ENCODE results near the gene TK2. TPM values are rescaled to one million over a fixed set of nuclear protein-coding genes. Genes with fewer than 3 reads are reported as not detected.

TK2 gene
- total and polyA plus RNA-seq, 7 experiments from 2014 or later, result 3.5 to 19.8 (median 6.4) TPM

DNA sequence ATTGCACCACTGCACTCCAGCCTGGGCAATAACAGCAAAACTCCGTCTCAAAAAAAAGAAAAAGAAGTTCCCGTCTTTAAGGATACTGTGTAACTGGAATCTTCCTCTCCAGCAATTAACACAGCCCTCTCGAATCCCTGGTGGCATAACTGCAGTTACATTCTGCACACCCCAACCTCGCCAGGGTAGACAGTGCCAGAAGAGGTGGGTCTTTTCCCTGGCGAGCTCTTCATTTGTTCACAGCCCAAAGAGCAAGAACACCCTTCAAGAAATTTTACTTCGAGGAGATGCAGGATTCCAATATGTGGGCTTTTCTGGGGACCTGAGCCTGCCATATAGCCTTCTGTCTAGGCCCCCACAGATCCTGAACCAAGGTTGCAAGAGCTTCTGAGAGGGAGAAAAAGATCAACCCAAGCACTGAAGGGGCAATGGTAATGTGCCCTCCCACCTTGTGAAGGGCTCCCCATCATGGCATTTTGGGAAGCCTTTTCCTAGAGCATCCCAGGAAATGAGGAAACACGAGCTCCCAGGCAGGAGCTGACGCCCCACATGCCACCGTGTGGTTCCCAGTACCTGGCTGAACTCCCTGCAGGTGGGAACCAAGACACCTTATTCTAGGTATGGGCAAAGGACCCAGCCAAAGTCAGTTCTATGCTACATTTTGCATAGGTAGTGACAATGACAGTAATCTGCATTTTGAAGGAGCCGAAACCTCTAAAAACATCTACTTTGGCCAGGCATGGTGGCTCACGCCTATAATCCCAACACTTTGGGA, 26.9 kb downstream of the TK2 start:
- POLR2A ChIA-PET, result interaction anchor here (1.0 to 12.9 kb wide), 5 partner anchors 9 to 66 kb away, joined by 3 to 164 read pairs (median 4); partner anchors contain the start of genes CKLF and TK2
- CTCF ChIA-PET, result interaction anchor here (0.7 to 4.1 kb wide), 5 partner anchors 10 to 47 kb away, joined by 3 to 24 read pairs (median 3); partner anchors contain the start of gene CKLF
- no peaks in the 10 kb centered on the region for H3K27me3 ChIP-seq (ENCODE audit: control insufficient read depth in 2 of 2, insufficient read depth in 2 of 2, low read length in 2 of 2)
- Mint-ChIP-seq H3K27ac (peak overlapping the region; percentile 79 to 96 (median 92)), H3K4me3 (peak overlapping the region; percentile 77 to 89 (median 83)), H3K9me3 (no peaks in the 10 kb centered on the region), H3K4me1 (peaks cover 64 to 92% (median 78%) of the 10 kb centered on the region in 7 donors), H3K36me3 (peaks cover 0 to 16% (median 0%) of the 10 kb centered on the region in 5 donors), H3K27me3 (peaks cover 0 to 4% (median 0%) of the 10 kb centered on the region in 5 donors)
- intact Hi-C loops (cut with micrococcal nuclease), result loop anchor here in 1 of 2 donors (1.0 to 2.0 kb wide), 2 partner anchors 67 to 350 kb away; no protein-coding TSS in a partner anchor
- ATAC-seq (no peak), DNase-seq (no peak)
- no peak overlapping the region for H3K27ac ChIP-seq (ENCODE audit: low read depth, low read length)
- peaks cover 64 to 68% of the 10 kb centered on the region in 2 donors for H3K4me1 ChIP-seq (ENCODE audit: control insufficient read depth in 2 of 2, insufficient read depth in 2 of 2, low read length in 2 of 2)
- no peaks in the 10 kb centered on the region for H3K9me3 ChIP-seq (ENCODE audit: control insufficient read depth in 2 of 3, low read length in 3 of 3)
- peak overlapping the region; percentile 38 for H3K4me3 ChIP-seq (ENCODE audit: low read length)
- H3K36me3 ChIP-seq (ENCODE audit: control insufficient read depth in 2 of 3, insufficient read depth in 3 of 3, low read length in 3 of 3), result no peaks in the 10 kb centered on the region

DNA sequence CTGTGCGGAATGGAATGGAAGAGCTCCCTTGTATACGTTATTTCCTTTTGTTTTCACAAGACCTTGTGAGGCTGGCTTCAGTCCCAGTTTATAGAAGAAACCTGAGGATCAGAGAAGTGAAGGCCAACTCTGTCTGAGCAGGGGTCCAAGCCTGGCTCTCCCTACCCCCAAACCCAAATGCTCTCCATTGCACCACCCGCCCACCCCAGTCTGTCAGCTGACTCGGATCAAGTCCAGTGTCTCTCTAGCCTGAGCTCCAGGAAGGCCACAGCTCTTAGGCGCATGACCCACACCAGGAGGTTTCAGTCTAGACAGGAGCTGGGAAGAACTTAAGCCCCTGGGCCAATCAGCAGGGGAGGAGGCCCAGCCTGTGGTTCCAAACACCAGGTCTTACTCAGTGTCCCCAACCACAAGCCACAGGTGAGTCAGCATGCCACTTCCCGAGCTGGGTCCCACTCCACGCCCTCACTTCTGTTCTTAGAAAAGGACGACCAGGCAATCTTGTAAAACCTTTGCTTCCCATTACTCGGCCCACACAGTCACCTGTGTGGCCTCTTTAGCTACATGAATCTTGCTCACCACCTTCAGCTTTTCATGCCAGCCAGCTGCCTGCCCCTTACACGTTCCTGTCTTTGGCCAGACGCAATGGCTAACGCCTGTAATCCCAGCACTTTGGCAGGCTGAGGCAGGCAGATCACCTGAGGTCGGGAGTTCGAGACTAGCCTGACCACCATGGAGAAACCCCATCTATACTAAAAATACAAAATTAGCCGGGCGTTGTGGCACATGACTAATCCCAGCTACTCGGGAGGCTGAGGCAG, 27.8 kb downstream of the TK2 start:
- H3K27ac Mint-ChIP-seq, result peak overlapping the region; percentile 79 to 96 (median 91)
- H3K4me3 ChIP-seq (ENCODE audit: low read length), result peak overlapping the region; percentile 39
- peaks cover 0 to 13% (median 0%) of the 10 kb centered on the region in 5 donors for H3K36me3 Mint-ChIP-seq
- peaks cover 69 to 97% (median 85%) of the 10 kb centered on the region in 7 donors for H3K4me1 Mint-ChIP-seq
- H3K27ac ChIP-seq (ENCODE audit: low read depth, low read length), result no peak overlapping the region
- H3K4me1 ChIP-seq (ENCODE audit: control insufficient read depth in 2 of 2, insufficient read depth in 2 of 2, low read length in 2 of 2), result peaks cover 73 to 74% of the 10 kb centered on the region in 2 donors
- no peaks in the 10 kb centered on the region for H3K9me3 Mint-ChIP-seq
- POLR2A ChIA-PET, result interaction anchor here (0.6 to 12.9 kb wide), 8 partner anchors 9 to 115 kb away, joined by 3 to 164 read pairs (median 4); partner anchors contain the start of genes CKLF and TK2
- H3K27me3 ChIP-seq (ENCODE audit: control insufficient read depth in 2 of 2, insufficient read depth in 2 of 2, low read length in 2 of 2), result no peaks in the 10 kb centered on the region
- H3K4me3 Mint-ChIP-seq, result peak overlapping the region; percentile 71 to 85 (median 80)
- H3K36me3 ChIP-seq (ENCODE audit: control insufficient read depth in 2 of 3, insufficient read depth in 3 of 3, low read length in 3 of 3), result no peaks in the 10 kb centered on the region
- CTCF ChIA-PET, result interaction anchor here (0.5 to 4.1 kb wide), 9 partner anchors 10 to 86 kb away, joined by 3 to 24 read pairs (median 4); partner anchors contain the start of gene CKLF
- no peaks in the 10 kb centered on the region for H3K9me3 ChIP-seq (ENCODE audit: control insufficient read depth in 2 of 3, low read length in 3 of 3)
- peaks cover 0 to 4% (median 0%) of the 10 kb centered on the region in 5 donors for H3K27me3 Mint-ChIP-seq
- peak in 8 of 9 donors; percentile 26 to 92 (median 42) for DNase-seq
- intact Hi-C loops (cut with micrococcal nuclease), result loop anchor here in 1 of 2 donors (1.0 to 2.0 kb wide), 2 partner anchors 68 to 351 kb away; no protein-coding TSS in a partner anchor
- peak; percentile 65 for ATAC-seq

DNA sequence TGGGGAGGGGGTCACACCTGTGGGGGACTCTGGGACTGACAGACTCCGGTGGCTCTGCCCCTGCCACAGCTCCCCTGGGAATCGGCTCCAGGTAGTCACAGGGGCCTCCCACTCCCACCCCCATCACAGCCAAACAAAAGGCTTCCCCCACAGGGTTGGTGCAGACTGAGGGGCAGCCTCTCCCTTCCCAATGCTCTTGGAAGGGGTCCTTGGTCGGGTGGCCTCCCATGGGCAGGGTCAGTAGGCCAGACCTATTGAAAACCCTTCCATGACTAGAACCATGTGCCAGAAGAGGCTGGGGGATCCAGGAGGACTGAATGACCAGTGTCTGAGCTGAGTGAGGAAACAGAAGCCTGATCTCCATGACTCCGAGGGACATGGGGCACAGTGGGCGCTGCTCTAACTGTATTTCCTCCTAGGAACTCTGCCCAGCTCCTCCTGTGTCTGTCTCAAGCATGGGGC, 28.6 kb downstream of the TK2 start:
- peaks cover 81 to 83% of the 10 kb centered on the region in 2 donors for H3K4me1 ChIP-seq (ENCODE audit: control insufficient read depth in 2 of 2, insufficient read depth in 2 of 2, low read length in 2 of 2)
- no peaks in the 10 kb centered on the region for H3K9me3 Mint-ChIP-seq
- H3K27ac ChIP-seq (ENCODE audit: low read depth, low read length), result no peak overlapping the region
- H3K4me3 Mint-ChIP-seq, result peak overlapping the region; percentile 66 to 85 (median 79)
- H3K4me1 Mint-ChIP-seq, result peaks cover 76 to 97% (median 93%) of the 10 kb centered on the region in 7 donors
- ATAC-seq (no peak), DNase-seq (no peak)
- no peaks in the 10 kb centered on the region for H3K27me3 ChIP-seq (ENCODE audit: control insufficient read depth in 2 of 2, insufficient read depth in 2 of 2, low read length in 2 of 2)
- intact Hi-C loops (cut with micrococcal nuclease), result no loop called here
- no peaks in the 10 kb centered on the region for H3K36me3 ChIP-seq (ENCODE audit: control insufficient read depth in 2 of 3, insufficient read depth in 3 of 3, low read length in 3 of 3)
- no peaks in the 10 kb centered on the region for H3K9me3 ChIP-seq (ENCODE audit: control insufficient read depth in 2 of 3, low read length in 3 of 3)
- ChIA-PET CTCF (interaction anchor here (0.9 to 4.1 kb wide), 7 partner anchors 9 to 87 kb away, joined by 3 to 24 read pairs (median 3); partner anchors contain the start of gene CKLF), POLR2A (interaction anchor here (0.6 to 12.9 kb wide), 8 partner anchors 9 to 114 kb away, joined by 3 to 164 read pairs (median 4); partner anchors contain the start of genes CKLF, CMTM3 and TK2)
- H3K4me3 ChIP-seq (ENCODE audit: low read length), result peak overlapping the region; percentile 39
- H3K36me3 Mint-ChIP-seq, result peaks cover 0 to 13% (median 0%) of the 10 kb centered on the region in 5 donors
- H3K27me3 Mint-ChIP-seq, result peaks cover 0 to 4% (median 0%) of the 10 kb centered on the region in 5 donors
- peak overlapping the region in 8 of 9 donors; percentile 38 to 96 (median 92) for H3K27ac Mint-ChIP-seq

DNA sequence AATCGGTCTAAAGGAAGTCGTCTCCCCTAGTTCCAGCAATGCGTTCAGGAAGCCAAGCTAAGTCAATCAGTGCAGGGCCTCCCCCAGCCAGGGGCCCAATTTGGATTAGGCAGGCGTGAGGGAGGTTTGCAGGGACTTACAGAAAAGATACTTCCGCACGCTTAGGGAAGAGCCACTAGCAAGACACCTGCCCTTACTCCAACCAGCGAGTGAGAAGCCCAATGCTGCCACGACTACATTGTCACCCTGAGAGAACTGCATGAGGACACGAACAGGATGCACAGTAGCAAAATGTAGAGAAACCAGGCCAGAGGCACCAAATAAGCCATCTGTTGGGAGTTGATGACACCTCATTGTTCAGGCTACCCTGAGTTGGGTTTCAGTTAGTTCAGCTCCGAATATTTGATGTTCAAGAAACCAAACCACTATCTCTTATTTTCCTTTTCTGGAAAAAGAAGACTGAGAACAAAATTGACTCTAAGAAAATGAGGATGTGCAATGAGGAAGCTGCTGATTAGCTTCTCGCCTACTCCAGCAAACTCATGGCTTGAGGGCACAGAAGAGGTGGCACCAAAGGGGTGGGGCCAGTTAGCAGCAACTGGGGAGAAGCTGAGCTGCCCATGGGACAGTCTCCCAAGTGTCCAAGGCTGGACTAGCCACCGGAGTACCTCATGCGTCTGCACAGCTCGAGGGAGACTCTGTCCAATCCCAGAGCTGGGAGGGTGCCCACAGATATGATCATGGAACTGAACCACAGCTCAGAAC, 29.3 kb downstream of the TK2 start:
- Histone ChIP-seq H3K4me3 (ENCODE audit: low read length) (no peak overlapping the region), H3K27ac (ENCODE audit: low read depth, low read length) (no peak overlapping the region), H3K9me3 (ENCODE audit: control insufficient read depth in 2 of 3, low read length in 3 of 3) (no peaks in the 10 kb centered on the region), H3K36me3 (ENCODE audit: control insufficient read depth in 2 of 3, insufficient read depth in 3 of 3, low read length in 3 of 3) (no peaks in the 10 kb centered on the region), H3K4me1 (ENCODE audit: control insufficient read depth in 2 of 2, insufficient read depth in 2 of 2, low read length in 2 of 2) (peaks cover 85 to 87% of the 10 kb centered on the region in 2 donors), H3K27me3 (ENCODE audit: control insufficient read depth in 2 of 2, insufficient read depth in 2 of 2, low read length in 2 of 2) (no peaks in the 10 kb centered on the region)
- Mint-ChIP-seq H3K27ac (peak overlapping the region; percentile 25 to 96 (median 64)), H3K9me3 (no peaks in the 10 kb centered on the region), H3K4me3 (peak overlapping the region; percentile 10 to 85 (median 56)), H3K36me3 (peaks cover 0 to 8% (median 0%) of the 10 kb centered on the region in 5 donors), H3K4me1 (peaks cover 75 to 97% (median 93%) of the 10 kb centered on the region in 7 donors), H3K27me3 (peaks cover 0 to 4% (median 0%) of the 10 kb centered on the region in 5 donors)
- ATAC-seq (peak; percentile 20), DNase-seq (no peak)
- CTCF ChIA-PET, result interaction anchor here (0.5 to 4.1 kb wide), 5 partner anchors 8 to 354 kb away, joined by 3 to 24 read pairs (median 5); partner anchors contain the start of gene CKLF
- intact Hi-C loops (cut with micrococcal nuclease), result no loop called here
- POLR2A ChIA-PET, result interaction anchor here (1.0 to 12.9 kb wide), 5 partner anchors 12 to 84 kb away, joined by 3 to 164 read pairs (median 4); partner anchors contain the start of genes CKLF, CMTM3 and TK2

DNA sequence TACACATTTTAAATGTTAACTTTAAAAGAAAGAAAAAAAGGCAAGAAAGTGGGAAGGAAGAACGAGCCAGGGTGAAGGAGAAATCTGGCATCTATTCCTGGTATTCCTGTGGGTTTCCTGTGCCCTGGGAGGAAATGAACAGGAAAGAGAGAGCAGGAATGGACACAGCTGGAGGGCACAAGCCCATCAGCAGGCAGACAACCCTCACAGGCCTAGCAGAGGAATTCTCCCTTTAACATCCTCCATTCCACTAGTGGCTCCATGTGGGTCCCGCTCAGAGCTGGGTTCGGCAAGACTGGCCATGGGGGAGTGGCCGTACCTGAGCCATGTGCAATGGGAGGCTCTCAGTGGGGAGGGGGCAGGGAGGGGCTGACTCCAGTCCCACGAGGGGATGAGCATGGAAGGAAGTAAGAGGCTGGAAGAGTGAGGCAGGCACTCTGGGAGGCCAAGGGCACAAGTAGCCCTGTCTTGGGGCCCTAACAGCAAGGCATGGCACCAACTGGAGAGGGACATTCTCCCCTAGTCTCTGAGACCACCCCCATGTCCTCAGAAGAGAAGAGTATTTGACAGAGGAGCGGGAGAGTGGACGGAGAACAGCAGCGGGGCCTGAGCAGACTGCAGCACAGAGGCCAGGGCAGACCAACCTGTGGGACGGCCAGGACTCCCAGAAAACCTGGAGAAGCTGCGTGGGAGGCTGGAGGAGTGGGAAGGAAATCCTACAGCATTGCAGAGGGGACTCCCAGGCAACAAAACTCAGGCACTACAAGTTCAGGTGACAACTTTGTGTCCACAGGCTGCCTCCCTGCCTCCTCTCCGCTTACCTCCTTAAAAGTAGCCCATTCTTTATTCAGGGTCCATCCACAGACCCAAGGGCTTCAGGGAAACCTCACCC, 30.2 kb downstream of the TK2 start:
- no peaks in the 10 kb centered on the region for H3K27me3 ChIP-seq (ENCODE audit: control insufficient read depth in 2 of 2, insufficient read depth in 2 of 2, low read length in 2 of 2)
- Mint-ChIP-seq H3K27ac (peak overlapping the region in 7 of 9 donors; percentile 25 to 96 (median 62)), H3K27me3 (peaks cover 0 to 4% (median 0%) of the 10 kb centered on the region in 5 donors), H3K4me1 (peaks cover 73 to 97% (median 93%) of the 10 kb centered on the region in 7 donors), H3K9me3 (no peaks in the 10 kb centered on the region), H3K4me3 (peak overlapping the region in 7 of 10 donors; percentile 38 to 85 (median 66)), H3K36me3 (peaks cover 0 to 11% (median 0%) of the 10 kb centered on the region in 5 donors)
- POLR2A ChIA-PET, result interaction anchor here (1.0 to 12.9 kb wide), 5 partner anchors 13 to 69 kb away, joined by 3 to 164 read pairs (median 4); partner anchors contain the start of genes CKLF and TK2
- peaks cover 81 to 88% of the 10 kb centered on the region in 2 donors for H3K4me1 ChIP-seq (ENCODE audit: control insufficient read depth in 2 of 2, insufficient read depth in 2 of 2, low read length in 2 of 2)
- intact Hi-C loops (cut with micrococcal nuclease), result no loop called here
- H3K9me3 ChIP-seq (ENCODE audit: control insufficient read depth in 2 of 3, low read length in 3 of 3), result no peaks in the 10 kb centered on the region
- ATAC-seq (no peak), DNase-seq (no peak)
- no peaks in the 10 kb centered on the region for H3K36me3 ChIP-seq (ENCODE audit: control insufficient read depth in 2 of 3, insufficient read depth in 3 of 3, low read length in 3 of 3)
- no peak overlapping the region for H3K4me3 ChIP-seq (ENCODE audit: low read length)
- CTCF ChIA-PET, result interaction anchor here (0.5 to 4.1 kb wide), 3 partner anchors 8 to 355 kb away, joined by 4 to 24 read pairs (median 7); partner anchors contain the start of gene CKLF
- H3K27ac ChIP-seq (ENCODE audit: low read depth, low read length), result no peak overlapping the region

Data from naive thymus-derived CD4-positive, alpha-beta T cell (primary cell).